Lung (tissue), 12 donors: ENCODE data around the gene STRADA. TPM values are rescaled to one million over a fixed set of nuclear protein-coding genes. Genes with fewer than 3 reads are reported as not detected.
A peak's percentile ranks its signal among the peaks of the same experiment; 100 is the strongest.

Source experiments
- ATAC-seq: fragments of 200-7000 bp; cut with Tn5 transposase; one replicate; pipeline ENCODE4 v1.9.1; 2020; ENCODE audit warnings: moderate number of reproducible peaks; ENCODE audit not compliant: insufficient read depth, low FRiP score
- DNase-seq, 3 donors: peaks; one replicate each; pipeline ENCODE4 v3.0.0-alpha.2; 2013 to 2017
- H3K27ac ChIP-seq, 2 donors: one replicate each; pipeline ENCODE4 v1.5.1; 2013; ENCODE audit warnings: mild to moderate bottlenecking in 2 of 2, moderate library complexity in 2 of 2, control low read depth in 1 of 2, inconsistent platforms in 1 of 2, low read depth in 1 of 2, low read length in 1 of 2
- H3K27me3 ChIP-seq, 3 donors: one replicate each; pipeline ENCODE4 v1.5.1; 2013; ENCODE audit warnings: low read length in 2 of 3; ENCODE audit not compliant: control insufficient read depth in 3 of 3, insufficient read depth in 3 of 3
- H3K36me3 ChIP-seq, 4 donors: one replicate each; pipeline ENCODE4 v1.5.1; 2013; ENCODE audit warnings: low read length in 4 of 4, mild to moderate bottlenecking in 1 of 4, moderate library complexity in 1 of 4; ENCODE audit not compliant: control insufficient read depth in 4 of 4, insufficient read depth in 4 of 4
- H3K4me1 ChIP-seq, 5 donors: one replicate each; pipeline ENCODE4 v1.5.1; 2013; ENCODE audit warnings: low read length in 5 of 5, mild to moderate bottlenecking in 2 of 5, moderate library complexity in 1 of 5; ENCODE audit not compliant: control insufficient read depth in 5 of 5, insufficient read depth in 5 of 5
- H3K4me3 ChIP-seq: one replicate; pipeline ENCODE4 v1.5.1; 2013; ENCODE audit warnings: mild to moderate bottlenecking, control low read depth, moderate library complexity
- H3K9ac ChIP-seq, 2 donors: one replicate each; pipeline ENCODE4 v1.5.1; 2013; ENCODE audit warnings: low read length in 2 of 2, control low read depth in 1 of 2; ENCODE audit not compliant: insufficient read depth in 1 of 2
- H3K9me3 ChIP-seq, 4 donors: one replicate each; pipeline ENCODE4 v1.5.1; 2013; ENCODE audit warnings: low read length in 3 of 4, mild to moderate bottlenecking in 1 of 4, moderate library complexity in 1 of 4; ENCODE audit not compliant: control insufficient read depth in 4 of 4, insufficient read depth in 3 of 4
- WGBS, 2 donors: extraction: QIAGEN DNeasy Blood & Tissue Kit; methylation state at CpG; one replicate each; pipeline ENCODE4 v1.1.7; 2013; 5-methylcytosine and 5-hydroxymethylcytosine counted together
- polyA plus RNA-seq, 2 donors: library from polyadenylated mRNA; stranded (reverse); fragments of 200-250 nt; gene quantifications; one replicate each; pipeline ENCODE4 v1.2.1, GENCODE V29; 2013
- total RNA-seq, 2 donors: library from RNA; depleted of rRNA in 1 of 2; stranded (reverse); fragments of >200 nt in 1 of 2; gene quantifications; one replicate each; pipeline ENCODE4 v1.2.1, GENCODE V29; 2014 to 2021
- TF ChIP-seq, protein P1 (sequence below): IDR thresholded peaks from 2 replicates; pipeline ENCODE4 v1.5.1; 2012; ENCODE audit warnings: mild to moderate bottlenecking; ENCODE audit errors: control extremely low read depth, extremely low read depth
- donor health status: control.
- donor health status: control.
- donor health status: Bipolar disorder and iron deficiency.
- donor health status: healthy.
- donor health status: DM: yes; HTN: yes; CAD: no.

Gene STRADA
- total and polyA plus RNA-seq, 4 donors: 20.7 to 48.8 (median 28.4) TPM

DNA sequence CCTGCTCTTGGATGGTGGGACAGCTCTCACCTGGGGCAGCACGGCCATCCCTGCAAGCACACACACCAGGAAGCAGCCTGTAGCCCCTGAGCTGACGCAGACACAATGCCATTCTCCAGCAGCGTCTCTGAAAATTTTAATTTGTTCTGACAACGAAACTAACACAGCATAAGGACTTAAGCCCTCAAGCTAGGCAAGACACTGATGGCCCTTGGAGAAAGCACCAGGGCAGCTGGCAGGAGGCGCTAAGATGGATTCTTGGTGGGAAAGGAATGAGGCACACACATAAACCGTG is 38.9 kb downstream of the STRADA start:
- ATAC-seq (no peak), DNase-seq (no peak)
- H3K36me3 ChIP-seq: peaks cover 0 to 27% (median 14%) of the 10 kb centered on the region in 4 donors
- H3K27ac ChIP-seq: no peak overlapping the region
- no peak overlapping the region for H3K4me3 ChIP-seq
- H3K9me3 ChIP-seq: no peaks in the 10 kb centered on the region
- no peak overlapping the region for H3K9ac ChIP-seq
- TF ChIP-seq, protein P1, sequence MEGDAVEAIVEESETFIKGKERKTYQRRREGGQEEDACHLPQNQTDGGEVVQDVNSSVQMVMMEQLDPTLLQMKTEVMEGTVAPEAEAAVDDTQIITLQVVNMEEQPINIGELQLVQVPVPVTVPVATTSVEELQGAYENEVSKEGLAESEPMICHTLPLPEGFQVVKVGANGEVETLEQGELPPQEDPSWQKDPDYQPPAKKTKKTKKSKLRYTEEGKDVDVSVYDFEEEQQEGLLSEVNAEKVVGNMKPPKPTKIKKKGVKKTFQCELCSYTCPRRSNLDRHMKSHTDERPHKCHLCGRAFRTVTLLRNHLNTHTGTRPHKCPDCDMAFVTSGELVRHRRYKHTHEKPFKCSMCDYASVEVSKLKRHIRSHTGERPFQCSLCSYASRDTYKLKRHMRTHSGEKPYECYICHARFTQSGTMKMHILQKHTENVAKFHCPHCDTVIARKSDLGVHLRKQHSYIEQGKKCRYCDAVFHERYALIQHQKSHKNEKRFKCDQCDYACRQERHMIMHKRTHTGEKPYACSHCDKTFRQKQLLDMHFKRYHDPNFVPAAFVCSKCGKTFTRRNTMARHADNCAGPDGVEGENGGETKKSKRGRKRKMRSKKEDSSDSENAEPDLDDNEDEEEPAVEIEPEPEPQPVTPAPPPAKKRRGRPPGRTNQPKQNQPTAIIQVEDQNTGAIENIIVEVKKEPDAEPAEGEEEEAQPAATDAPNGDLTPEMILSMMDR: no peak
- no peaks in the 10 kb centered on the region for H3K27me3 ChIP-seq
- WGBS, 2 donors: 84 to 86% methylated on average over 6 of the region's 6 CpGs
- peaks cover 0 to 19% (median 8%) of the 10 kb centered on the region in 5 donors for H3K4me1 ChIP-seq

- peaks cover 0 to 24% (median 8%) of the 10 kb centered on the region in 5 donors for H3K4me1 ChIP-seq
- H3K27me3 ChIP-seq: no peaks in the 10 kb centered on the region
- no peak overlapping the region for H3K4me3 ChIP-seq
- no peak for DNase-seq
- 32 to 63% methylated on average over 16 to 19 of the region's 19 CpGs for WGBS, 2 donors
- H3K9ac ChIP-seq: no peak overlapping the region
- H3K36me3 ChIP-seq: peaks cover 0 to 24% (median 15%) of the 10 kb centered on the region in 4 donors
- H3K27ac ChIP-seq: peak overlapping the region in 1 of 2 donors; percentile 85
- TF ChIP-seq, protein P1: no peak
- ATAC-seq: no peak
- H3K9me3 ChIP-seq: no peaks in the 10 kb centered on the region
Measured at GRCh38 chr17:63701868-63702720, 39.5 kb downstream of the STRADA start.

GRCh38 chr17:63701456-63701820 is 40.2 kb downstream of the STRADA start:
- H3K27ac ChIP-seq: peak overlapping the region in 1 of 2 donors; percentile 85
- peak overlapping the region in 1 of 2 donors; percentile 25 for H3K9ac ChIP-seq
- peaks cover 0 to 24% (median 14%) of the 10 kb centered on the region in 4 donors for H3K36me3 ChIP-seq
- no peaks in the 10 kb centered on the region for H3K27me3 ChIP-seq
- WGBS, 2 donors: 25 to 43% methylated on average over 10 of the region's 10 CpGs
- ATAC-seq (no peak), DNase-seq (no peak)
- TF ChIP-seq, protein P1: no peak
- no peak overlapping the region for H3K4me3 ChIP-seq
- no peaks in the 10 kb centered on the region for H3K9me3 ChIP-seq
- peaks cover 0 to 25% (median 8%) of the 10 kb centered on the region in 5 donors for H3K4me1 ChIP-seq
